ENCODE measurements around the gene CAMK2B.

CAMK2B gene

DNA sequence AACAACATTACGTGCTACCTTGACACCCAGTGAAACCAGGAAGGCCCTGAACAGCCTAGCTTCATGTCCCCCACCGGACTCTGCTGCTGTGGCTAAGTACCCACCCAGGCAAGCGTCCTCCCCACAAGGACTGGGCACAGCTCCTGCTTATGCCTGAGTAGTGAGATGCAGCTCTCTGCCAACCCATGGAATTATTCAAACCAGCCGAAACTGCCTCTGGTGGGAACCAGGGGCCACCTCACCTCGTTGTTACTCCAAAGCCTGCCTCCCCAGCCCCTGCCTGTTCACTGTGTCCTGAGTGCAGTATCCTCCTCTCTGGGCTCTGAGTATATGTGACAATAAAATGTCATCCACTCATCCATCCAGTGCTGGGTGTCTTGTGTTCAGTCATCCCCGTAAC is 52.4 kb downstream of the CAMK2B start:
- Mint-ChIP-seq H3K4me3 (no peak overlapping the region), H3K27ac (peak overlapping the region; percentile 81), H3K27me3 (ENCODE audit: low read depth, poor library complexity) (peaks cover 13% of the 10 kb centered on the region), H3K36me3 (ENCODE audit: low read depth) (no peaks in the 10 kb centered on the region), H3K4me1 (peaks cover 54% of the 10 kb centered on the region), H3K9me3 (no peaks in the 10 kb centered on the region)
- DNase-seq = no peak
- TF ChIP-seq, protein P1, sequence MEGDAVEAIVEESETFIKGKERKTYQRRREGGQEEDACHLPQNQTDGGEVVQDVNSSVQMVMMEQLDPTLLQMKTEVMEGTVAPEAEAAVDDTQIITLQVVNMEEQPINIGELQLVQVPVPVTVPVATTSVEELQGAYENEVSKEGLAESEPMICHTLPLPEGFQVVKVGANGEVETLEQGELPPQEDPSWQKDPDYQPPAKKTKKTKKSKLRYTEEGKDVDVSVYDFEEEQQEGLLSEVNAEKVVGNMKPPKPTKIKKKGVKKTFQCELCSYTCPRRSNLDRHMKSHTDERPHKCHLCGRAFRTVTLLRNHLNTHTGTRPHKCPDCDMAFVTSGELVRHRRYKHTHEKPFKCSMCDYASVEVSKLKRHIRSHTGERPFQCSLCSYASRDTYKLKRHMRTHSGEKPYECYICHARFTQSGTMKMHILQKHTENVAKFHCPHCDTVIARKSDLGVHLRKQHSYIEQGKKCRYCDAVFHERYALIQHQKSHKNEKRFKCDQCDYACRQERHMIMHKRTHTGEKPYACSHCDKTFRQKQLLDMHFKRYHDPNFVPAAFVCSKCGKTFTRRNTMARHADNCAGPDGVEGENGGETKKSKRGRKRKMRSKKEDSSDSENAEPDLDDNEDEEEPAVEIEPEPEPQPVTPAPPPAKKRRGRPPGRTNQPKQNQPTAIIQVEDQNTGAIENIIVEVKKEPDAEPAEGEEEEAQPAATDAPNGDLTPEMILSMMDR (IDR thresholded peaks at IDR 0.05) = no peak

DNA sequence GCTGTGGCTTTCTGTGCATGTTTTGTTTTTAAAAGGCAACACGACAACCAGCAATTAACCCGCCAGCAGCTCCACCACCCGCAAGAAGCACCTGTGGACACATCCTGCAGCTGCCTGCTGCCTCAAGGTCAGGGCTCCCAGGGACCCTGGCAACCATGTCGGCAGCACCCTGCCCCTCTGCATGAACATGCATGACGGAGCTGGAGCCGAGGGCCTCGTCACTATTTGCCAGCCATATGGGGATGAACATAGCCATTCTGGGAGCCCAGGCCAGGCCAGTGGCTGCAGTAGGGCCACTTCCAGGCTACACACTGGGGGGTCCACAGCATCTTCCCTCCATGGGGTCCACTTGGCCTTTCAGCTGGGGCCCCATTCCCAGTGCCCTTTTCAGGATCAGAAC is 52.9 kb downstream of the CAMK2B start:
- Mint-ChIP-seq H3K9me3 (no peaks in the 10 kb centered on the region), H3K27me3 (ENCODE audit: low read depth, poor library complexity) (peaks cover 13% of the 10 kb centered on the region), H3K36me3 (ENCODE audit: low read depth) (no peaks in the 10 kb centered on the region), H3K27ac (no peak overlapping the region), H3K4me1 (peaks cover 59% of the 10 kb centered on the region), H3K4me3 (no peak overlapping the region)
- no peak for DNase-seq
- TF ChIP-seq, protein P1 (IDR thresholded peaks at IDR 0.05) = no peak

DNA sequence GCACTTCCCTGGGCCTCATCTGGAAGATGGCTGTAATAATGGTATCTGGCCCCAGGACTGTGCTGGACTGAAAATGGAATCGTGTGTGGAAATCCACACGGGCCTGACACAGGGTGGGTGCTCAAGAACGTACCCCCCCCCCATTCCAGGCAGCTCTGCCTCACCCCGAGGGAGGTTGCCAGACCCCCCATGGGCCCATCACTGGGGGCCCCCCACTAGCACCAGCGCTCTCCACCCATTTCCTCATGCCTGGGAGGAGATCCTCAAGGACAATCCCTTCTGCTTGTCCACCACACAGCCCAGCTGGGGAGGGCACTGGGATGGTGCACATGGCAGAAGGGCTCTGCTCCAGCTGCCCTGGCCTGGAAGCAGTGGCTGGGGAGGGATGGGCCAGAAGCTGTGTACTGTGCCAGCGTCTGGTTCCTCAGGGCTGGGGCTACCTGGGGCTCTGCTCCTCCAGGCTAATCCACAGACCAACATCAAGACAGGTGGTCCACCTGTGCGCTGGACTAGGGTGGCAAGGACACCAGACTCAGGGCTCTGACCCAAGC is 55.4 kb downstream of the CAMK2B start:
- Mint-ChIP-seq H3K9me3 (no peaks in the 10 kb centered on the region), H3K27ac (no peak overlapping the region), H3K4me1 (peaks cover 57% of the 10 kb centered on the region), H3K36me3 (ENCODE audit: low read depth) (no peaks in the 10 kb centered on the region), H3K27me3 (ENCODE audit: low read depth, poor library complexity) (peaks cover 17% of the 10 kb centered on the region), H3K4me3 (no peak overlapping the region)
- no peak for DNase-seq
- TF ChIP-seq, protein P1 (IDR thresholded peaks at IDR 0.05) = no peak

DNA sequence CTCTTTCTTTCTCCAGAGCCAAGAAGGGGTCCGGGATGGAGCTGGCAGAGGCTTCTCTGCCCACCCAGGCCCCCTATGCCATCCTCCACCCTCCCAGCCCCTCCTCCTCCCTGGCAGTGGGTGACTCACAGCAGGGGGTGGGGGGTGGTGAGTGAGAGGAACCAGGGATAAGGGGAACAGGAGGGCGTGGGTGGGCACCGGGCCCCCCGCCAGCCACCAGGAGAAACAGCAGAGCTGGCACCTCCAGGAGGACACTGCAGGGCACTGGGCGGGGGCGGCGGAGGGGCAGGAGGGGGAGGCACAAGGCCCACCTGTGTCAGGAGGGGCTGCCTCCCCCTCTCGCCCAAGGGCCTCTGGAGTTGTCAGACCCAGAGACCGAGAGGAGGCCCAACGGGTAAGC is 56.0 kb downstream of the CAMK2B start:
- H3K36me3 Mint-ChIP-seq (ENCODE audit: low read depth) = no peaks in the 10 kb centered on the region
- TF ChIP-seq, protein P1 (IDR thresholded peaks at IDR 0.05) = no peak
- no peaks in the 10 kb centered on the region for H3K9me3 Mint-ChIP-seq
- no peak overlapping the region for H3K4me3 Mint-ChIP-seq
- H3K27me3 Mint-ChIP-seq (ENCODE audit: low read depth, poor library complexity) = peaks cover 22% of the 10 kb centered on the region
- no peak overlapping the region for H3K27ac Mint-ChIP-seq
- H3K4me1 Mint-ChIP-seq = peaks cover 58% of the 10 kb centered on the region
- DNase-seq = no peak

DNA sequence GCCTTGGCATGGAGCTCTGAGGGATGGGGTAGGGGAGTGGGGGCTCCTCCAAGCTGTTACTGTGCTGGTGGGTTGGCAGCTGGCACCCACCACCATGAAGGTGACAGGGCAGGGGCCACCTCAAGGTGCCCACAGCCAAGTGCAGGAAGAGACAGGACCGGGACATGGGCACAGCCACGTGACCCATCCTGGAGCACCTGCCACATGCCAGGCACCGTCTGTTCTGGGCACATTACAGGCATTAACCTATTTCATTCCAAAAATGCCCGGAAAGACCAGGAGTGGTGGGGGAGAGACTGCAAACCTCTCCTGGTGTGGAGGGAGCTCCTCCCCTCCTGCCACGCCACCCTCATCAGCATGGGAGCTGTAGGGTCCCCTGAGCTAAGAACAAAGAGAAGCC is 56.7 kb downstream of the CAMK2B start:
- Mint-ChIP-seq H3K27me3 (ENCODE audit: low read depth, poor library complexity) (peaks cover 25% of the 10 kb centered on the region), H3K4me3 (no peak overlapping the region)

More for the DNA sequence above, 56.7 kb downstream of the CAMK2B start:
- H3K27ac Mint-ChIP-seq = no peak overlapping the region
- H3K4me1 Mint-ChIP-seq = peaks cover 54% of the 10 kb centered on the region
- no peaks in the 10 kb centered on the region for H3K9me3 Mint-ChIP-seq
- DNase-seq = no peak
- TF ChIP-seq, protein P1 (IDR thresholded peaks at IDR 0.05) = no peak
- no peaks in the 10 kb centered on the region for H3K36me3 Mint-ChIP-seq (ENCODE audit: low read depth)
